ENCODE results near the gene KCNK18. TPM values are rescaled to one million over a fixed set of nuclear protein-coding genes. Genes with fewer than 3 reads are reported as not detected.

The KCNK18 gene
- total RNA-seq, 1 donor from 2014 or later, result not detected

DNA sequence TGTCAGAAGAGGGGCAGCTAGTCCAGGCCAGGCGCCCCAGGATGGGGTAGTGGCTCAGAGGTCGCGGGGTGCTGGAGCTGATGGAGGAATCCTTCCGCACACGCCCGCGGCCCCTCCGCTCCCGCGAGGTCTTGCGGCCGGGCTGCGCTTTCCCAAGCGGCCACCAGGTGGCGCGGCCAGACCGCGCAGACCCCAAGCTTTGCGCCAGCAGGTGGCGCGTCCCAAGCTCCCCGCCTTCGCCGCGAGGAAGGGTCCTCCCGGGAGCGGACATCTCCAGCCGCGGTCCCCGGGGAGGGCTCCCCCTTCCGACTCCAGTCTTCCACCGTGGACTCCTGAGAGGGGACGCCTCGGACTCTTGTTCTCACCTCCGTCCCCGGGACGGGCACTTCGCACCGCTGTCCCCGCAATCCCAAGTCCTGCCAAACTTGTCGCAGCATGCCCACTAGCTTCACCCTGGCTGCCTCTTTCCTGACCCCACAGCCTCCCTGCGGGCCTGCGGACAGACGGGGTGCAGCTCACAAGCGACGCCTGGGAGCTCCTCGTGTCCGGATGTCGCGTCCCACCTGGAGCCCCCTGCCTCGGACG is 19.4 kb downstream of the KCNK18 start:
- peak overlapping the region; percentile 87 for H3K4me3 Mint-ChIP-seq
- no peaks in the 10 kb centered on the region for H3K4me1 Mint-ChIP-seq (ENCODE audit: unreplicated experiment)
- H3K27me3 Mint-ChIP-seq, result peaks cover 78% of the 10 kb centered on the region
- H3K27ac Mint-ChIP-seq, result no peak overlapping the region
- peak; percentile 84 for DNase-seq (ENCODE audit: extremely low spot score, unreplicated experiment)
- H3K9me3 Mint-ChIP-seq, result peaks cover 11% of the 10 kb centered on the region
- TF ChIP-seq, protein P1, sequence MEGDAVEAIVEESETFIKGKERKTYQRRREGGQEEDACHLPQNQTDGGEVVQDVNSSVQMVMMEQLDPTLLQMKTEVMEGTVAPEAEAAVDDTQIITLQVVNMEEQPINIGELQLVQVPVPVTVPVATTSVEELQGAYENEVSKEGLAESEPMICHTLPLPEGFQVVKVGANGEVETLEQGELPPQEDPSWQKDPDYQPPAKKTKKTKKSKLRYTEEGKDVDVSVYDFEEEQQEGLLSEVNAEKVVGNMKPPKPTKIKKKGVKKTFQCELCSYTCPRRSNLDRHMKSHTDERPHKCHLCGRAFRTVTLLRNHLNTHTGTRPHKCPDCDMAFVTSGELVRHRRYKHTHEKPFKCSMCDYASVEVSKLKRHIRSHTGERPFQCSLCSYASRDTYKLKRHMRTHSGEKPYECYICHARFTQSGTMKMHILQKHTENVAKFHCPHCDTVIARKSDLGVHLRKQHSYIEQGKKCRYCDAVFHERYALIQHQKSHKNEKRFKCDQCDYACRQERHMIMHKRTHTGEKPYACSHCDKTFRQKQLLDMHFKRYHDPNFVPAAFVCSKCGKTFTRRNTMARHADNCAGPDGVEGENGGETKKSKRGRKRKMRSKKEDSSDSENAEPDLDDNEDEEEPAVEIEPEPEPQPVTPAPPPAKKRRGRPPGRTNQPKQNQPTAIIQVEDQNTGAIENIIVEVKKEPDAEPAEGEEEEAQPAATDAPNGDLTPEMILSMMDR (conservative IDR thresholded peaks at IDR 0.05), result peak; percentile 100
- H3K36me3 Mint-ChIP-seq, result no peaks in the 10 kb centered on the region

DNA sequence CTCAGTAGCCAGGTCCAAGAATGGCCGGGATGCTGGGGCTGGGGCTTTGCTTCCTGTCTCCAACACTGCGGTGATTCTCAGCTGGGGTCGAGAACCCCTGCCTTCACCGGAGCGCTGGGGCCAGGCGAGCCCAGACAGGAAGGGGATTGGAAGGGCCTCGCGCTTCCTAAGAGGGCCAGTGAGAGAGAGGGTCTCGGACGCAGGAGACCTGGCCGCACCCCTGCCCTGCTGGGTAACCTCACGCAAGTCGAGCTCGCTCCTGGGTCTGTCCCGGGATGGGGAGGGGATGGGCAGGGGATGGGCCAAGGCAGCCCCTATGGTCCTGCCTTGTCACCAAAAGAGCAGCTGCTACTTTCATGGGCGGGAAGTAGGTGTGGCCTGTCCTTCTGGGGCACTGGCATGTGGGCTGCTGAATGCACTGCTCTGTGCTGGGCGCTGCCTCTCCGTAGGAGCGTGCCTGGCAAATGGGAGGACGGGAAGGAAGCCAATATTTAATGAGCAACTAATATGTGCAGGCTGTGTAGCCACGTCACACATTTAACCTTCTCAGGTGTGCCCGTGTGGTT is 20.0 kb downstream of the KCNK18 start:
- Mint-ChIP-seq H3K36me3 (no peaks in the 10 kb centered on the region), H3K27ac (no peak overlapping the region), H3K4me3 (peak overlapping the region; percentile 87), H3K4me1 (ENCODE audit: unreplicated experiment) (no peaks in the 10 kb centered on the region), H3K9me3 (peaks cover 5% of the 10 kb centered on the region), H3K27me3 (peaks cover 72% of the 10 kb centered on the region)
- TF ChIP-seq, protein P1 (conservative IDR thresholded peaks at IDR 0.05), result no peak
- DNase-seq (ENCODE audit: extremely low spot score, unreplicated experiment), result no peak

DNA sequence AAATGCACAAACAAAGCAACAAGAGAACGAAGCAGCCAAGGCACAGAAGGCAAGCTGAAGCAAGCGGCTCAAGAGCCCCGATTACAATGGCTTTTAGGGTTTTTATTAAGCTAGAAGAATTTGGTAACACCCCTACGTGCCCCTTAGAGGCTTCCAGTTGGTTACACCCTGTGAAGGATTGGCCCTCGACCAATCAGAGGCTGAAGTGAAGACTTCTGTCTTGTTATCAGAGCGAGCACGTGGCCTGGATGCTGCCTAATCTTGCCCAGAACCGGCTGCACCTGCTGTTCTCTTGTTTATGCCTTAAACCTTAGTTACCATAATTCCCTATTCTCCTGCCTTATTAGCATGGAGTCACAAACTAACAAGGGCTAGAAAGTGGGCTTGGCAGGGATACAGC is 21.4 kb downstream of the KCNK18 start:
- Mint-ChIP-seq H3K9me3 (no peaks in the 10 kb centered on the region), H3K36me3 (no peaks in the 10 kb centered on the region), H3K4me1 (ENCODE audit: unreplicated experiment) (no peaks in the 10 kb centered on the region), H3K27ac (no peak overlapping the region), H3K27me3 (peaks cover 59% of the 10 kb centered on the region), H3K4me3 (no peak overlapping the region)
- no peak for DNase-seq (ENCODE audit: extremely low spot score, unreplicated experiment)
- TF ChIP-seq, protein P1 (conservative IDR thresholded peaks at IDR 0.05), result no peak

GRCh38 chr10:117221156-117221711 is 23.9 kb downstream of the KCNK18 start:
- no peak for DNase-seq (ENCODE audit: extremely low spot score, unreplicated experiment)
- Mint-ChIP-seq H3K27ac (no peak overlapping the region), H3K4me1 (ENCODE audit: unreplicated experiment) (no peaks in the 10 kb centered on the region), H3K4me3 (no peak overlapping the region), H3K27me3 (peaks cover 34% of the 10 kb centered on the region), H3K9me3 (no peaks in the 10 kb centered on the region), H3K36me3 (no peaks in the 10 kb centered on the region)
- TF ChIP-seq, protein P1 (conservative IDR thresholded peaks at IDR 0.05), result no peak

DNA sequence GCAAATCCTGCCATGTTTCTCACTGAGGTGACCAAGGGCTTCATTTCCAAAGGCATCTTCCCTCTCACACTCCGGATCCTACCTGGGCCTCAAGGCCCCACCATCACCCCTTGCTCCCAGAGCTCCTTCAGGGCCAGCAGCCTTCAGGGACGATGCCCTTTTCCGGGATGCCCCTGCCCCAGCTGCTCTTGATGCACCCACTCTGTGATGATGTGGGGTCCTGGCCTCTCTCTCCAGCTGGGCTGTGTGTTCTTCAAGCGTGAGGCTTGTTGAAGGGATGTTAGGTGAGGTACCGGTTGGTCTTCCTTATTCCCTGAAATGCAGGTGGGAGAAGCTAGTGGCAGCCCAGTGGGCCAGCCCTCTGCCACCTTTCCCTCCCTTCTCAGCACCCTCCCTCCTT is 25.3 kb downstream of the KCNK18 start:
- TF ChIP-seq, protein P1 (conservative IDR thresholded peaks at IDR 0.05), result no peak
- Mint-ChIP-seq H3K27me3 (peaks cover 30% of the 10 kb centered on the region), H3K27ac (no peak overlapping the region), H3K4me3 (no peak overlapping the region), H3K4me1 (ENCODE audit: unreplicated experiment) (no peaks in the 10 kb centered on the region), H3K9me3 (no peaks in the 10 kb centered on the region), H3K36me3 (no peaks in the 10 kb centered on the region)
- DNase-seq (ENCODE audit: extremely low spot score, unreplicated experiment), result no peak
